HG03196 (cell line): ENCODE measurements around the gene DGKA.
"Not testable (repeated sequence)": the region's sequence is repeated elsewhere in the genome, so short reads cannot be mapped to it uniquely, and the experiment has no call there.

ENCODE experiments used
- ATAC-seq: cut with Tn5 transposase; IDR thresholded peaks from one replicate; pipeline ENCODE4 v1.9.1; 2021; ENCODE audit not compliant: unreplicated experiment

DGKA gene

GRCh38 chr12:55930771-55931316 lies at the start of gene DGKA:
DGKA (plus strand) TSS chr12:55931162; CDS start chr12:55936504, 5,342 bp downstream.
- no peak for ATAC-seq

GRCh38 chr12:55885113-55885512 lies 45.8 kb upstream of the DGKA start:
- no peak for ATAC-seq

GRCh38 chr12:55891310-55891709 lies 39.7 kb upstream of the DGKA start:
- ATAC-seq, result no peak

GRCh38 chr12:55893723-55894122 lies 37.2 kb upstream of the DGKA start:
- no peak for ATAC-seq

- no peak for ATAC-seq
These were observed 31.9 kb upstream of the DGKA start for GRCh38 chr12:55899082-55899481.

- ATAC-seq, result no peak
These were observed 29.0 kb upstream of the DGKA start for GRCh38 chr12:55901881-55902490.

- no peak for ATAC-seq
These were observed 24.9 kb upstream of the DGKA start for GRCh38 chr12:55906056-55906455.

- no peak for ATAC-seq
These were observed 22.0 kb upstream of the DGKA start for GRCh38 chr12:55908726-55909512.

- ATAC-seq, result no peak
These were observed 21.5 kb upstream of the DGKA start for GRCh38 chr12:55909513-55909884.

GRCh38 chr12:55912908-55913307 lies 18.1 kb upstream of the DGKA start:
- no peak for ATAC-seq

- no peak for ATAC-seq
These were observed 15.5 kb upstream of the DGKA start for GRCh38 chr12:55915482-55915859.

- ATAC-seq, result not testable (repeated sequence)
These were observed 11.9 kb upstream of the DGKA start for GRCh38 chr12:55919032-55919431.

GRCh38 chr12:55922126-55922525 lies 8.8 kb upstream of the DGKA start:
- no peak for ATAC-seq

GRCh38 chr12:55923648-55924047 lies 7.3 kb upstream of the DGKA start:
- not testable (repeated sequence) for ATAC-seq

GRCh38 chr12:55925371-55925770 lies 5.6 kb upstream of the DGKA start:
- no peak for ATAC-seq

- ATAC-seq, result no peak
These were observed 4.9 kb upstream of the DGKA start for GRCh38 chr12:55925870-55926737.

GRCh38 chr12:55926738-55927587 lies 4.0 kb upstream of the DGKA start:
- ATAC-seq, result peak; percentile 39

GRCh38 chr12:55927588-55928502 lies 3.1 kb upstream of the DGKA start, which contains the start of gene PYM1:
PYM1 (minus strand) TSS chr12:55927894; CDS start chr12:55927761, 133 bp downstream.
- ATAC-seq, result peak; percentile 35

- peak; percentile 36 for ATAC-seq
These were observed 1.6 kb upstream of the DGKA start for GRCh38 chr12:55929306-55929791.
